ENCODE measurements around the gene KLRD1.
"Not testable (repeated sequence)": the region's sequence is repeated elsewhere in the genome, so short reads cannot be mapped to it uniquely, and the experiment has no call there.

Gene KLRD1

DNA sequence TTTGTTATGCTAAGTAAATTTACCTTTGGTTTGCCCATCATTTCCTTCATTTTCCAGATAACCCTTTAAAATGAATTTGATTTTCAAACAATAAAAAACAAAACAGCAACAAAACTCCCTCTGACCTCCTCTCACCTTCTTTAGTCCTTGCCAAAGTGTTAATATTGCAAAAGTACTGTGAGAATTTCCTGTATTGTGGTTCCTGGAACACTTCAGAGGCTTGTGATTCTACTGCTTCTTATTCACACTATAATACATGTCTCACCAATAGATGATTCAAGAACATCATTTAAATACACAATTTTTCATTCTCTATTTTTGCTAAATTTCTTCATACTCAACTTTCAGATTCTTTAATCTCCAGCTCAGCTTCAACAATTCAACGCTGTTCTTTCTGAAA lies at the start of gene KLRD1:
Gene KLRD1 (plus strand): TSS at position 241 of the 400 bp plus-strand sequence. CDS start 208 bp downstream, outside the sequence.
- DNase-seq (ENCODE audit: low spot score): no peak
- no peak for FAIRE-seq

DNA sequence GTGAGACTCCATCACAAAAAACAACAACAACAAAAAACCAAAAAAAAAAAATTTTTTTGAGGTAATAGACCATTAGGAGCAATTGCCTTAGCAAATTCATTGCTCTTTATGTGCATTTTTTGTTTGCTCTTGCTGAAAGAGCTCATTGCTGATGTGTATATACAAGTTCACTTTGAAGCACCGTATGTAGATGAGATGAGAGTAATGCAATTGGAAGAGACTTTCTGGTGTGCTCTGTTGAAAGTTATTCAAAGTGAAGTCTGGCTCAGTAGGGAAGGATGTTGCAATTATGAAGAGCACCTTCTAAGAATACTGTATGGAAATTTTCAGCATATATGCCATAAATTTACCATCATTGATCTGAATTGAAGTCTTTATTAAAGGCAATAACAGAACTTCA lies 46.7 kb upstream of the KLRD1 start:
- FAIRE-seq (no peak), DNase-seq (ENCODE audit: low spot score) (no peak)

- no peak for DNase-seq (ENCODE audit: low spot score)
- FAIRE-seq: no peak
Observed at GRCh38 chr12:10268037-10268436, 39.6 kb upstream of the KLRD1 start.

- DNase-seq (ENCODE audit: low spot score) (no peak), FAIRE-seq (peak; percentile 30)
Observed at GRCh38 chr12:10272467-10272866, 35.2 kb upstream of the KLRD1 start.

- FAIRE-seq: peak; percentile 11
- no peak for DNase-seq (ENCODE audit: low spot score)
Observed at GRCh38 chr12:10276774-10277173, 30.9 kb upstream of the KLRD1 start.

- DNase-seq (ENCODE audit: low spot score) (no peak), FAIRE-seq (no peak)
Observed at GRCh38 chr12:10278104-10278503, 29.6 kb upstream of the KLRD1 start.

GRCh38 chr12:10279937-10280336 lies 27.7 kb upstream of the KLRD1 start:
- FAIRE-seq (no peak), DNase-seq (ENCODE audit: low spot score) (no peak)

- no peak for FAIRE-seq
- no peak for DNase-seq (ENCODE audit: low spot score)
Observed at GRCh38 chr12:10283027-10283426, 24.6 kb upstream of the KLRD1 start.

DNA sequence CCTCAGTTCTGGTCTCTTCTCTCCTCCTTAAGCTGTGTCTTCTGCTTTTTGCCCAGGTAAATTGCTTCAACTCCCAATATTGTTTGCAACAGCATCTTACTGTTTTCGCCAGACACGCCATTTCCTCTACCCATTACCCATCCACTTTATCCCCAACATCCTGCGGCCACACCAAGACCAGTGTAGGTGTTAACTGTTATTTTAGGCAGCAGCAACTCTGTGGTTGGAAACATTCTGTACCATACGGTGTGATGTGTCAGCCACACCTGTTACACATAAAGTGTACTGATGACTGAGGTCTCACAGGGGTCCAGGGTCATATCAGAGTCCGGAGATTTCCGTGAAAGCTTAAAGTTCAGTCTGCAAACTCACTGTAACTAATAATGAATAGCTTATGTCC lies 21.8 kb upstream of the KLRD1 start:
- DNase-seq (ENCODE audit: low spot score) (no peak), FAIRE-seq (no peak)

DNA sequence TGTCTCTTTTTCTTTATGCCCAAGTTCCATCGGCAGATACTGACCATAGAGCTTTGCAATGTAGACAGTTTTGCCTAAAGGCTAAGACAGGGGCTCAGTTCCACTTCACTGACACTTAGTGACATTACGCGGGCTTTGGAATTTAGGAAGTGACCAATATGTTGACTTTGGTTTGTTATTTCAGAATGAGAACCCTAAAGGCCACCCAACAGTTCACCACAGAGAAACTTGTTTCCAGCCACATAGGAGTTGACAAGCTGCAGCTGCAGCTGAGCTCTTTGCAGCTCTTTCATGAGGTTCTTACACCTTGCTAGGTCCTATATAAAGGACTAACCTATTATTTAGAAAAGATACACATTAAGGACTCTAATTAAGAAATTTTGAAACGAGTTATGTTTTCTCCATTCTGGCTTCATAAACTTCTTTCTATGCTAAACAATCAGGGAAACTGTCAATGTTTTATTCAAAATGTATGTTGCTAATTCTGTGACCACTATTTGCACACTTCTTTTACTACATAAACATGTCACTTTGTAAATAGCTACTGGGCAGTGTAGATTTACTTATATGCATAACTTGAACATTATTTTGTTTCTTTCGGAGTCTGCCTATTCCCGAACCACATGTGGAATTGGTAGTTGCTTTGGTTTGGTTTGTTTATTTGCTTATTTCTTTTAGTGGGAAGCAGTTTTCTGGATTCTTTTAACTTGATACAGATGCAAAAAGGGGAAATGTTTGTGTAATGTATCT lies 18.5 kb upstream of the KLRD1 start:
- FAIRE-seq (no peak), DNase-seq (ENCODE audit: low spot score) (peak; percentile 20)

GRCh38 chr12:10291030-10291429 lies 16.6 kb upstream of the KLRD1 start:
- DNase-seq (ENCODE audit: low spot score): no peak
- FAIRE-seq: no peak

- DNase-seq (ENCODE audit: low spot score) (no peak), FAIRE-seq (no peak)
Observed at GRCh38 chr12:10293151-10293550, 14.5 kb upstream of the KLRD1 start.

DNA sequence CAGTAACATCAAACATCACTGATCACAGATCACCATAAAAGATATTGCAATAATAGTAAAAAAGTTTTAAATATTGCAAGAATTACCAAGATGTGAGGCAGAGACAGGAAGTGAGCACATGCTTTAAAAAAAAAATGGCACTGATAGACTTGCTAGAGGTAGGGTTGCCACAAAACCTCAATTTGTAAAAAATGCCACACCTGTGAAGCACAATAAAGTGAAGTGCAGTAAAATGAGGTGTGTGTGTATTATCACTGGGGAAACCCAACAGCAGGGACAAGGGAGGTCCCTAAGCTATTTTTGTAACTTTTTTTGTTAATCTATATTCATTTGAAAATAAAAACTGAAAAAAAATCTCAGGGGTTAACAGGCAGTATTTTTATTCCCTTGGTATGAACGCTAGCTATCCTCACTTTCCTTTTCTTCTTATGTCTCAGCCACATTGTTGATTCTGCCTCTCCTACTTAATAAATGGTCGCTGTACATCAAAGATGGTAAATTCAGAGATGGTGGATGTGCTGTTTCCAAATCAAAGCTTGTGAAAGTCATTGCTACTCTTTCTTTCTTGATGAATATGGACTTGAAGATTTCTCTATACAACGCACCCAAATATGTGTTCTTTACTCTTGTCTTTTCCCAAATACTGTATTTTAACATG lies 14.0 kb upstream of the KLRD1 start:
- DNase-seq (ENCODE audit: low spot score): no peak
- FAIRE-seq: no peak

- peak; percentile 70 for DNase-seq (ENCODE audit: low spot score)
- FAIRE-seq: peak; percentile 73
Observed at GRCh38 chr12:10301103-10301502, 6.6 kb upstream of the KLRD1 start.

DNA sequence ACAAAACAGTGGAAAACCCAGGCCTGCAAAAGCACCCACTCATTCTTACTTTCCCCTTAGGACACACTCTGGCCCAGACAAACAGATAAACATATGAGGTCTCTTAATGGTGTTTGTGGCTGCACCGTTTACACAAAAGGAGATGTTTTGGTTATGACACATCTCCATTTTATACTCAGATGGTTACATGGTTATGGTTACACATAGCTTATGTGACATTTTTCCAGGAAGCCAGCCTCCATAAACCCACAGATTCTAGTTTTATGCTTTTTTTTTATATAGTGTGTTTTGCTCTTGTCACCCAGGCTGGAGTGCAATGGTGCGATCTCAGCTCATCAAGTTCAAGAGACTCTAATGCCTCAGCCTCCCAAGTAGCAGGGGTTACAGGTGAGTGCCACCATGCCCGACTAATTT lies 3.5 kb upstream of the KLRD1 start:
- DNase-seq (ENCODE audit: low spot score): peak; percentile 70
- peak; percentile 54 for FAIRE-seq

DNA sequence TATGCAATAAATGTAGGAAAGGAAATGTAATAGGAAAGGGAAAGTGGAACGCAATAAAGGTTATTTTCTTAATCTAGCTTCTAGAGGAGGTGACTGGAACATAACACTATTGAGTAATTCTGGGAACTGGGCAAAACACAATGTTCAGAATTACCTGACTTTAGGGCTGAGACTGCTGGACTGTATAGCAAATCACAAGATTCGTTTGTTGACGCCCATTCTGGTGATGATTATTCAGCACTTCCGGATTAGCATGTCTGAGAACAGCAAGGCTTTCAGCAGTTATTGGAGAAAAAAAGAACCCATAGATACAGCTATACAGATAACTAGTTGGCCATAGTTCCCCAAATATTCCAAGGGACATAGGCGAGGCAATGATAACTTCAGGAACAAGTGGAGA lies 2.3 kb upstream of the KLRD1 start:
- no peak for FAIRE-seq

DNA sequence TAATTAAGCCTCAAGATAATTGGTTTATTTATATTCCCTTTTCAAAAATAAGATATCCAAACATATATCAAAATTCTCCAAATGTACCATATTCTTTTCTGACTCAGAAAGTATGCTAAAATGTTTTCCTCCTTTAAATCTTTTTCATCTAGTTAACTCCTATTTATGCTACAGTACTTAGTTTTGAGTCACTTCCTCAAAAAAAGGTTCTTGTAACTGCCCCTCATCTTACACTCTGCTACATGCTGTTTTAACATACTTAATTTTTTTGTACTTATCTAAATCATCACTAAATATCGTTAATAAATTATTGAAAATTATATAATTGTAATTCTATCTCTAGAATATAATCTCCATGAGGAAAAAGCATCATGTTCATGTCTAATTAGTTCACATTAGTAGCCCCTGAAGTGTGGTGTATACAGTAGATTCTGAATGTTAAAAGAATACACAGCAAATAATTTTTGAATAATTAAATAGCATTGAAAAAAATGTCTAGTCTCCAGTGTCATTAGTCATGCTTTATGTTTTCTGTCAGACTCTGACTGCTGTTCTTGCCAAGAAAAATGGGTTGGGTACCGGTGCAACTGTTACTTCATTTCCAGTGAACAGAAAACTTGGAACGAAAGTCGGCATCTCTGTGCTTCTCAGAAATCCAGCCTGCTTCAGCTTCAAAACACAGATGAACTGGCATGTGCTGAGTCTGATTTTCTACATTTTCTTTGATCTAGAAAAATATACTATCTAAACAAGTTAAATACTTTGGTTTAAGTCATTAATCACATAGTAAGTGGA lies 3.5 kb downstream of the KLRD1 start:
- no peak for FAIRE-seq
- no peak for DNase-seq (ENCODE audit: low spot score)

More for the DNA sequence above, 2.3 kb upstream of the KLRD1 start:
- no peak for DNase-seq (ENCODE audit: low spot score)

- no peak for DNase-seq (ENCODE audit: low spot score)
- no peak for FAIRE-seq
Observed at GRCh38 chr12:10319388-10319787, 11.7 kb downstream of the KLRD1 start.

DNA sequence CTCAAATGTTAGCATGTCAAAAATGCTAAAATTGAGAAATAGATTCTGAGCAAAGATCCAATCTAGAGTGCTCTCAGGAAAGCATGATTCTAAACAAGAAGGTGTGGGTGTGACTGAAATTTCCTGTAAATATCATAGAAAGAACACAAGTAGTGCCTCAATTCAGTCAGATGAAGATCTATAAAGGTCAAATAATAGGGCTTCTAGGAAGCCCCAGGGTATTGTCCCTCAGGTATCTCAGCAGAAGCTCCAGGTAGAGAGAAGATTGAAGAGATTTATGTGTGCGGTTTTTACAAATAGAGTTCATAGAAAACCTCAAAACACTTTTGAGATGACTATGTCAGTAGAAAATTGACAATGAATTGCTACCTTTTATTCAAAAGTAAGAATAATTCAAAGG lies 13.0 kb downstream of the KLRD1 start:
- DNase-seq (ENCODE audit: low spot score): no peak
- no peak for FAIRE-seq

- DNase-seq (ENCODE audit: low spot score); FAIRE-seq: not testable (repeated sequence)
Observed at GRCh38 chr12:10328691-10329090, 21.0 kb downstream of the KLRD1 start.

DNA sequence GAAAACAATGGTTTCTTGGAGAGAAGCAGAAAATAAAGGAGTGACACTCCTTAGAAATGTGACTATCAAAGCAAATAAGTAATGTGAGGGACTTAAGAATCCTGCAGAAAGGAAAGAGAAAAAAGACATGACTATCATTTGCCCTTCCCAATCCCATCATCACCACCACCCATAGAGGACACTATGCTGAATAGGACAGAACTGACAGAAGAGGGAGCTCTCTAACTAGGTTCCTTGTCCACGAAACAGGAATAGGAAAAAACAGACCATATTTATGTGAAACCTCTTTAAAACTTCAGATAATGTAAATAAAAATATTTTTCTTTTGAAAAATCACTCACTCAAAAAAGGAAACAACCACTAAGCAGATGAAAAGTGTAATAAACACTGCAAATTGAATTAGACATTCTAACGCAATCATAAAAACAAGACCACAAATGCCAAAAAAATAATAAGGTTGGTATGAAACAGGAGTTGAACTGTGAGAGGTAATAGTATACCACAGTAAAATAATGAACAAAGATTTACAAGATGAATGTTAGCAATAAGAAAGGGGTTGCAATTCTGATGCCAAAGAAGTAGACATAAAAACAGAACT lies 24.1 kb downstream of the KLRD1 start:
- DNase-seq (ENCODE audit: low spot score) (peak; percentile 55), FAIRE-seq (peak; percentile 77)

GRCh38 chr12:10336196-10336595 lies 28.5 kb downstream of the KLRD1 start:
- not testable (repeated sequence) for DNase-seq (ENCODE audit: low spot score); FAIRE-seq
